SHP77 (cell line): ENCODE data around the gene KAZN.

Experiments
- DNase-seq, 2 experiments: peaks; one replicate each; lab custom pipeline; 2025; lab: John Stamatoyannopoulos, UW

Gene KAZN

GRCh38 chr1:14677292-14677971, 78.9 kb downstream of the KAZN start:
- no peak for DNase-seq

- no peak for DNase-seq
These were observed 79.6 kb downstream of the KAZN start for GRCh38 chr1:14678011-14678638.

GRCh38 chr1:14679027-14679688, 80.7 kb downstream of the KAZN start:
- no peak for DNase-seq

- DNase-seq = no peak
These were observed 82.7 kb downstream of the KAZN start for GRCh38 chr1:14681182-14681581.

GRCh38 chr1:14682941-14683621, 84.6 kb downstream of the KAZN start:
- no peak for DNase-seq

GRCh38 chr1:14685078-14685477, 86.6 kb downstream of the KAZN start:
- DNase-seq = no peak

- no peak for DNase-seq
These were observed 88.2 kb downstream of the KAZN start for GRCh38 chr1:14686701-14687100.

- no peak for DNase-seq
These were observed 88.7 kb downstream of the KAZN start for GRCh38 chr1:14687147-14687546.

GRCh38 chr1:14689996-14690615, 91.6 kb downstream of the KAZN start:
- DNase-seq = no peak

- DNase-seq = no peak
These were observed 95.5 kb downstream of the KAZN start for GRCh38 chr1:14693949-14694348.

- no peak for DNase-seq
These were observed 96.1 kb downstream of the KAZN start for GRCh38 chr1:14694589-14694988.

- no peak for DNase-seq
These were observed 98.3 kb downstream of the KAZN start for GRCh38 chr1:14696761-14697160.

GRCh38 chr1:14697353-14697752, 98.9 kb downstream of the KAZN start:
- no peak for DNase-seq

- DNase-seq = no peak
These were observed 99.8 kb downstream of the KAZN start for GRCh38 chr1:14698314-14698713.

GRCh38 chr1:14699620-14700019, 101.1 kb downstream of the KAZN start:
- no peak for DNase-seq

- no peak for DNase-seq
These were observed 106.4 kb downstream of the KAZN start for GRCh38 chr1:14704846-14705245.

- DNase-seq = no peak
These were observed 107.3 kb downstream of the KAZN start for GRCh38 chr1:14705824-14706223.

GRCh38 chr1:14706631-14707030, 108.1 kb downstream of the KAZN start:
- no peak for DNase-seq

- no peak for DNase-seq
These were observed 109.3 kb downstream of the KAZN start for GRCh38 chr1:14707531-14708445.

GRCh38 chr1:14710331-14710730, 111.8 kb downstream of the KAZN start:
- DNase-seq = no peak

GRCh38 chr1:14712136-14712535, 113.7 kb downstream of the KAZN start:
- DNase-seq = no peak
